HS-5 (cell line): ENCODE results near the gene LHB.

Source experiments
- DNase-seq: peaks from one replicate; pipeline ENCODE4 v3.0.0-alpha.2; 2012; ENCODE audit warnings: low read depth

LHB gene

GRCh38 chr19:49010453-49010852 is 6.4 kb downstream of the LHB start:
- no peak for DNase-seq

DNA sequence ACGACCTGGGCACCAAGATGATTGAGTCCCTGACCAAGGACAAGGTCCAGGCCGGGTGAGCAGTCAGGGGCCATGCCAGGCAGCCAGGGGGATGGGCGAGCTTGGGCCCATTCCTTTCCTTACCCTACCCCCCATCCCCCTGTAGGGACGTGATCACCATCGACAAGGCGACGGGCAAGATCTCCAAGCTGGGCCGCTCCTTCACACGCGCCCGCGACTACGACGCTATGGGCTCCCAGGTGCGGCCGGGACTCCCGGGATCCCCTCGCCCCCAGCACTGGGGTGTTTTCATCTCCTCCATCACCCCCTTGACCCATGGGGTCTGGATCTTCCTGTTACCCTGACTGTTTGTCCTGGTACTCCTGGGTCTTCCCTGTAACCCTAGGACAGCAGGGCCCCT is 7.1 kb downstream of the LHB start:
- no peak for DNase-seq

DNA sequence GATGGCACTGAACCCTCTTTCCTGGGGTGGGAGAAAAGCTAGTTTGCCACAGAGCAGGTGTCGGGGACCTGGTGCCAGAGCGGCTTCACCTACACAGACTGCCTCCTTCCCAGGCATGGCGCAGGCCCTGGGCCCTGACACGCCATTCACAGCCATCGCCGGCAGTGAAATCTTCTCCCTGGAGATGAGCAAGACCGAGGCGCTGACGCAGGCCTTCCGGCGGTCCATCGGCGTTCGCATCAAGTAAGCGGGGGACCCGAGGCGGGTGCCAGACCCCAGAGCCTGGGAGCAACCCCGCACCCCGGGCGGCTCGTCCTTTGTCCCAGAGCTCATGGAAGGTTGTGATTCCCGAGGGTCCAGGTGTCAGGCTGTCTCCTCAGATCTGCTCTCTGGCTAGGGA is 10.0 kb downstream of the LHB start:
- DNase-seq = no peak

GRCh38 chr19:49004964-49005614 is 11.8 kb downstream of the LHB start:
- no peak for DNase-seq

DNA sequence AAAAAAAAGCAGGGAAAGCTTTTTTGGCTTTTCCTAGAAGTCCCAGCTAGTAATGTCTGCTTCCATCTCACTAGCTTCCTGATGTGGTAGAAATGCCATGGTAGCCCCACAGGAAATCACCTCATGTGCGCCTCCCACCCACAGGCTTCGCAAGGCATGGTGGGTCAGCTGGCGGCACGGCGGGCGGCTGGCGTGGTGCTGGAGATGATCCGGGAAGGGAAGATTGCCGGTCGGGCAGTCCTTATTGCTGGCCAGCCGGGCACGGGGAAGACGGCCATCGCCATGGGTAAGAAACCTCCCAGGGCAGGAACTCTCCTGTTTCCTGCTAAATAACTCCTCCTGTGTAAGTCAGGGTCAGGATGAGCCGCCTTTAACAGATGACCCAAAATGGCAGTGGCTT is 12.8 kb downstream of the LHB start:
- DNase-seq = no peak

- DNase-seq = no peak
Observed at GRCh38 chr19:48999481-49000325, 17.2 kb downstream of the LHB start.

GRCh38 chr19:48997972-48998371 is 18.9 kb downstream of the LHB start:
- no peak for DNase-seq

DNA sequence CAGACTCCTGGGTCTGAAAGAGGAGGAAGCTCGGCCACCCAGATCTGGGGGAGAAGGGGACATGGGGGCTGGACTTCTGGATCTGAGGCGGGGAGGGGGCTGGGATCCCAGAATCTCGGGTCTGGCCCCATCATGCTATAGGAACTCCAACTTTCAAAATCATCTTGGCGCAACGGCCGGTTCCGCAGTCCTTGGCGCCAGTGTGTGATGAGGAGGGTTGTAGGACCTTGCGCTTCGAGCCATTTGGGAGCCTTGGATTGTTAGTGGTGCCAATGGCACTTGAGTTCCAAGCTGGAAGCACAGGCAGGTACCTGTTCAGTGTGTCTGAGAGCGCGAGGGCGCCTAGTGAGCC is 22.9 kb downstream of the LHB start:
- DNase-seq = no peak

DNA sequence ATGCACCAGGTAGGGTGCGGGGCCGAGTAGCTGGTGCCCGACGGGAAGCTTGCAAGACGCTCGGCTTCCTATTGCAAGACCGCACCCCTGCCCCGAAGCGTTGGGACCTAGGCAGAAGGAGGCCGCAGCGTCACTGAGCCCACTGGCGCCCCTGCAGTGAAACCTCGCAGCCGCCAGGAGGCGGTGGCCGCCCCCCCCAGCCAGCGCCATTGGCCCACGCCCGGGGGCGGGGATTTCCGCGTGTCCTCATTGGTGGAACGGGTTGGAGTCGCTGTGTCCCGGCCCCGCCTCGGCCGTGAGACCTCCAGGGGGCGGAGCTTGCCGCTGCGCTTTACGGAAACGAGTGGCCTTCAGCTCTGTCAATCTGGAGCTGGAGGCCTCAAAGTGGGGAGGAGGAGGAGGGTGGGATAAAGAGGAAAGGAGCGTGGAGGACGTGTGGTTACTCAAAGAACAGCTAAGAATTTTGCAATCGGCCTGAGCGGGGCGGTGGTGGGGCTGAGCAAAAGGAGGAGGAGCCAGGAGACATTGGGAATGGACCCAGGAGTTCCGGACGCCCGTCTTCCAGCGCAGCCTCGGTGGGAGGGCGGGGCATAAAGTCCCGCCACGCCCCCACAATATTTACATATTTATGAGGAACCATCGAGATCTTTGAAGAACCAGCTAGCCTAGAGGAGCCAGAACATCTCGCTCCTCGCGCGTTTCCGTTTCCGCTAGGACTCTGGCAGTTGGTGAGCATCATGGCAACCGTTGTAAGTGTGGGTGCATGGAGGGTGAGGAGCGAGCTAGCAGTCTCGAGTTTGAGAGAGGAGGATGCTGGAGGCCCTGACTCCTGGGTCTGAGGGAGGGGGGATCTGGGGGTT is 23.5 kb downstream of the LHB start, which contains the start of the genes GYS1 and RUVBL2:
GYS1 (minus strand) TSS at position 135 of the 860 bp plus-strand sequence. CDS start 197 bp downstream, outside the sequence.
RUVBL2 (plus strand) TSS at position 713 of the 860 bp plus-strand sequence; CDS start at position 738, 25 bp downstream.
- peak; percentile 98 for DNase-seq

DNA sequence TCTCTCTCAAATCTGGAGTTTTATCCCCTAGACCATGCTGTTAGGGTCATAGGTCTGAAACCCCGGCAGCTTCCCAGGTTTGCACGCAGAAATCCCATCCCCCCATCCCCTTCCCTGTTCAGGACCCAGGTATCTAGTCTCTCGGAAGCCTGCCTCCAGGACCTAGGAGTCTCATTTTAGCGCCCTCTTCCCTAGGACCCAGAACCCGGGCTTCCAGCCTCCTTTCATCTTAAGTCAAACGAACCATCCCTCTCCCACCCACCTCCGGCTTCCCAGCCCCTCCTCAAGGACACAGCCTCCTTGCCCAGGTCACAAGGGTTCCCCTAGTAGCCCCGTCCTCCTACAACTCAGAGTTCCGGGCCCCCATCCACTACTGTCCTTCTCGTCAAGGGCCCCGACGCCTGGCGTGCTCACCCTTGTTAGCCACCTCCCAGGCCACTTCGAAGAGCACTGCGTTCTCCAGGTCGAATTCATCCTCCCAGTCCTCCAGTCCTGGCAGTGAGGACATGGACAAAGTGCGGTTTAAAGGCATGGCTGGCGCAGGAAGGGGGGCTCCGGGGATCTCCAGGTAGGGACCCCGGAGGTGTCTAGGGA is 24.2 kb downstream of the LHB start:
- DNase-seq = no peak

GRCh38 chr19:48991873-48992580 is 24.9 kb downstream of the LHB start:
- peak; percentile 38 for DNase-seq

- no peak for DNase-seq
Observed at GRCh38 chr19:48991011-48991609, 25.8 kb downstream of the LHB start.

- no peak for DNase-seq
Observed at GRCh38 chr19:48990400-48990799, 26.5 kb downstream of the LHB start.

DNA sequence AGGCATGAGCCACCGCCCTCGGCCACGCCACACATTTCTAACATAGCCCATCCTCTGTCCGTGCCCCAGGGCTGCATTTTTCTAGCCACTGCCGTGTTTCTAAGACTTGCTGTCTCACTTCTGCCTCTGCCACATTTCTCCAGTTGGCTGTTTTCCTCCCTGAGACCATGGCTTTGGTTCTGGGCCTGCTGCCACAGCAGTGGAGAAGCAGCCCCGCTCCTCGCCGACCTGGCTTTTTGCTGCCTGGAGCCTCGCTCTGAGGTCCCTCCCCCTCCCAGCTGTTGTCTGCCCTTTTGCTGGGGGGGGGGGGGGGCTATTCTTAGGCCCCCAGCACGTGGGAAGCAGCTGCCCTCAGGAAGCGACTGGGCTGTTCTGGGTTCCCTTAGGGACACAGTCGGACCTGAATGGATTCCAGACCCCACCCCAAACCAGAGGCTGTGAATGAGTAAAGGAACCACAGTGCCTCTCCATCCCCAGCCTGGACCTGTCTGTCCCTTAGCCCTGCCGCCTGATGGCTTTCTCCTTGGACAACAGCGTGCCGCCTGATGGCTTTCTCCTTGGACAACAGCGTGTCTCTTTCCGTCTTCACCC is 27.1 kb downstream of the LHB start:
- DNase-seq = no peak

DNA sequence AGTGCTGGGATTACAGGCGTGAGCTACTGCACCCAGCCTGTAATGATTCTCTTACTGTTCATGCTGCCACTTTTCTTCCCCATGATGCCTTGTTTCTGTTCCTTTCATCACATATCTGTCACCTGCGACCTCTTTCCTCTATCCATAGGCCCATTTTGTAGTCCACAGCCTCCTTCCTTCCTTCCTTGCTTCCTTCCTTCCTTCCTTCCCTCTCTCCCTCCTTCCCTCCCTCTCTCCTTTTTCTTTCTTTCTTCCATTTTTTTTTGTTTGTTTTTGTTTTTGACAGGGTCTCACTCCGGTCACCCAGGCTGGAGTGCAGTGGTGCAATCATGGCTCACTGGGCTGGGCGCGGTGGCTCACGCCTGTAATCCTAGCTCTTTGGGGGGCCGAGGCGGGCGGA is 28.0 kb downstream of the LHB start:
- no peak for DNase-seq

- no peak for DNase-seq
Observed at GRCh38 chr19:48988286-48988685, 28.6 kb downstream of the LHB start.

DNA sequence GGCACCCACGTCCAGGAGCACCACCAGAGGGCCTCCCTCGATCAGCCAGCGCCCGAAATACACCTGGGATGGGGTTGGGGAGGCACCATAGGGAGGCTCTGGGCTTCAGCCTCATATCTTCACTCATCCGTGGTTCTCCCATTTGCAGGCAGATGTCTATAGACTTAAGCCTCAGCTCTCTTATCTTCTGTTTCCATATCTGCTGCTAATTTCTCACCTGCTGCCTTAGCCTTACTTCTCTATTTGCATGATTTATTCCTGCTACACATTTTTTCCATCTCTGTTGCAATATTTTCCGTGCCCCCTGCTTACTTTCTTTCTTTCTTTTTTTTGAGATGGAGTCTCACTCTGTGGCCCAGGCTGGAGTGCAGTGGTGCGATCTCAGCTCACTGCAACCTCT is 29.6 kb downstream of the LHB start:
- DNase-seq = no peak

DNA sequence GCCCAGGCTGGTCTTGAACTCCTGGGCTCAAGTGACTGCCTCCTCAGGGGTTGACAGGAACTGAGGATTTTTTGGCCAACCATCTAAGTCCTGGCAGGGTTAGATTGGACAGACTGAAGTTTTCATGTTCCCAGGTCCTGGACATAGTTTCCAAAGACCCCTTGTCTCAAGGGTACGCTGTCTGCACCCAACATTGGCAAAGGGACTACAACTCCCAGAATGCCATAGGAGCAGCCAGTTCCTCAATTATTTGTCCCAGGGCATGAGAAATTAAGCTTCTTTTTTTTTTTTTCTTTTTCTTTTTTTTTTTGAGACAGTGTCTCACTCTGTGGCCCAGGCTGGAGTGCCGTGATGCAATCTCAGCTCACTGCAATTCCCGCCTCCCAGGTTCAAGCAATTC is 30.7 kb downstream of the LHB start:
- no peak for DNase-seq

GRCh38 chr19:48985711-48986110 is 31.2 kb downstream of the LHB start:
- DNase-seq = no peak

- DNase-seq = no peak
Observed at GRCh38 chr19:48982280-48982679, 34.6 kb downstream of the LHB start.

- DNase-seq = no peak
Observed at GRCh38 chr19:48977061-48977460, 39.8 kb downstream of the LHB start.
